Measurements from ENCODE around the gene UBE3B.
"Not testable (repeated sequence)": the region's sequence is repeated elsewhere in the genome, so short reads cannot be mapped to it uniquely, and the experiment has no call there.

The UBE3B gene

GRCh38 chr12:109466305-109466704, 11.1 kb upstream of the UBE3B start:
- DNase-seq: no peak
- Histone ChIP-seq H3K27me3 (ENCODE audit: insufficient read depth, low read depth, severe bottlenecking) (no peaks in the 10 kb centered on the region), H3K36me3 (peaks cover 39% of the 10 kb centered on the region), H3K9me3 (ENCODE audit: severe bottlenecking) (no peaks in the 10 kb centered on the region), H3K4me3 (ENCODE audit: low read depth, low read length) (no peak overlapping the region), H3K27ac (no peak overlapping the region)
- TF ChIP-seq CTCF (IDR thresholded peaks at IDR 0.05; ENCODE audit: low read depth, low read length): no peak

- TF ChIP-seq CTCF (IDR thresholded peaks at IDR 0.05; ENCODE audit: low read depth, low read length): no peak
- no peak overlapping the region for H3K27ac ChIP-seq
- DNase-seq: no peak
- H3K27me3 ChIP-seq (ENCODE audit: insufficient read depth, low read depth, severe bottlenecking): no peaks in the 10 kb centered on the region
- no peaks in the 10 kb centered on the region for H3K9me3 ChIP-seq (ENCODE audit: severe bottlenecking)
- peaks cover 39% of the 10 kb centered on the region for H3K36me3 ChIP-seq
- no peak overlapping the region for H3K4me3 ChIP-seq (ENCODE audit: low read depth, low read length)
Observed at GRCh38 chr12:109466821-109467220, 10.6 kb upstream of the UBE3B start.

DNA sequence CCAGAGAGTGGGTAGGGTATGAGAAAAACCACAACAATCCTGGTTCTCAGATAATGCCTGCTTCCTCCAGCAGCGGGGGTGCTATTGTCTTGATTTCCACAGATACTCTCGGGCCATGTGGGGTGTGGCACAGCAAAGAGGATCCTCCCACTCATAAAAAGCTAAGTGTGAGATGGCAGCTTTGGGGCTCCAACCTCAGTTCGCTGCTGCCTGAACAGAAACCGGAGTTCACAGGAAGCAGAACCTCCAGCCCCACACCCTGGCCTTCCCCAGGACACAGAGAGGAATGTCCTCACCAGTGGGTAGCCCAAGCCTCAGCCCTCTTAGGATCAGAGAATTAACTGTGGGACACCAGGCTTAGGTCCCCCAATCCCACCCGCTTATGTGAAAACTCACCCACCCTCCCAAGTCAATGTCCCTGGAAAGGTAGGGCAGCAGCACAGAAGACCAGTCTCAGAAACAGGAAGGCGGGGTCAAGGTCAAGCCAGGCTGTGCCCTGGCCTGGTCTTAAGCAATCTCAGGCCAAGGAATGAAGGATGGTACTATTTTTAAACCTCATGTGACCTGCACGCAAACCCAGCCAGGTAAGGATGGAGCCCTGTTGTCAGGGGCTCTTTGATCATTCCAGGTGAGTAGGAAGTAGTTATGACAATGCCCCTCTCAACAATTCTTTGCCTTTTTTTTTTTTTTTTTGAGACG, 9.3 kb upstream of the UBE3B start:
- no peak for DNase-seq
- Histone ChIP-seq H3K36me3 (peaks cover 43% of the 10 kb centered on the region), H3K27ac (no peak overlapping the region)

DNA sequence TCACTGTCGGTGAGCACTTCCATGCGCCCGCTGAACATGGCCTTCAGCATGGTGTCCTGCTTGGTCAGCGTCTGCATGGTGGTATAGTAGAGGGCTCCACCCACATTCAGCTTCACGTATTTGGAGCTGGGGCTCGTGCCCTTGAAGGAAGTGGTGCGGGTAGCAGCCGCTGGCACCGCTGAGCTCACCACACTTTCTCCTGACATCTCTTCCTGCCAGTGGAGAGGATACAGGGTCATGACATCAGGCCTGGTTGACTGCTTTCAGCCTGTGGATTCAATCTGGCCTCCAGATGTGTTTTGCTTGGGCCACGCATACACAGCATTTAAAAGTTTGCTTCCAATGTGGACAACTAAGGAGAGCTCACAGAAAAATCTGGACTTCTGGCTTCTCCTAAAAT, 7.9 kb upstream of the UBE3B start:
- no peaks in the 10 kb centered on the region for H3K27me3 ChIP-seq (ENCODE audit: insufficient read depth, low read depth, severe bottlenecking)
- DNase-seq: no peak
- H3K27ac ChIP-seq: no peak overlapping the region

More for the DNA sequence above, 9.3 kb upstream of the UBE3B start:
- Histone ChIP-seq H3K27me3 (ENCODE audit: insufficient read depth, low read depth, severe bottlenecking) (no peaks in the 10 kb centered on the region), H3K9me3 (ENCODE audit: severe bottlenecking) (no peaks in the 10 kb centered on the region), H3K4me3 (ENCODE audit: low read depth, low read length) (no peak overlapping the region)
- no peak for TF ChIP-seq CTCF (IDR thresholded peaks at IDR 0.05; ENCODE audit: low read depth, low read length)

DNA sequence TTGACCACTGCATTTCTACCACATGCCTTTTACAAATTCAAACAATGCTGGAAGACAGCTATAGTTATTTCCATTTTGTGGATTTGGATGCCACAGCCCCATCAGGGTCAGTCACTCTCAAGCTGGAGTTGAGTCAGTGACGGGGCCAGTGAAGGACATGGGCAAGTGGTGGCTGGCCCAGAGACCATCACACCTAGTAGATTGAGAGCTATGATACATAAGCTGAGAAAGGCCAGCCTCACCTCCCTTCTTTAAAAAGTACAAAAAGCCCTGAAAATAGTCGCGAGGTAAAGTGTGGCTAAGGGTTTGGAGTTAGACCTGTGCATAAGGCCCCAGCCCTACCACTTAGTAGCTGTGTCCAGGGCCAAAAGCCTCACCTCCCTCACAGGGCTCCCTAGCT, 4.4 kb upstream of the UBE3B start:
- Histone ChIP-seq H3K4me3 (ENCODE audit: low read depth, low read length) (no peak overlapping the region), H3K27ac (no peak overlapping the region), H3K36me3 (peaks cover 22% of the 10 kb centered on the region), H3K27me3 (ENCODE audit: insufficient read depth, low read depth, severe bottlenecking) (no peaks in the 10 kb centered on the region), H3K9me3 (ENCODE audit: severe bottlenecking) (no peaks in the 10 kb centered on the region)
- no peak for DNase-seq
- TF ChIP-seq CTCF (IDR thresholded peaks at IDR 0.05; ENCODE audit: low read depth, low read length): no peak

More for the DNA sequence above, 7.9 kb upstream of the UBE3B start:
- no peak overlapping the region for H3K4me3 ChIP-seq (ENCODE audit: low read depth, low read length)
- H3K36me3 ChIP-seq: peaks cover 43% of the 10 kb centered on the region
- no peak for TF ChIP-seq CTCF (IDR thresholded peaks at IDR 0.05; ENCODE audit: low read depth, low read length)
- H3K9me3 ChIP-seq (ENCODE audit: severe bottlenecking): no peaks in the 10 kb centered on the region

DNA sequence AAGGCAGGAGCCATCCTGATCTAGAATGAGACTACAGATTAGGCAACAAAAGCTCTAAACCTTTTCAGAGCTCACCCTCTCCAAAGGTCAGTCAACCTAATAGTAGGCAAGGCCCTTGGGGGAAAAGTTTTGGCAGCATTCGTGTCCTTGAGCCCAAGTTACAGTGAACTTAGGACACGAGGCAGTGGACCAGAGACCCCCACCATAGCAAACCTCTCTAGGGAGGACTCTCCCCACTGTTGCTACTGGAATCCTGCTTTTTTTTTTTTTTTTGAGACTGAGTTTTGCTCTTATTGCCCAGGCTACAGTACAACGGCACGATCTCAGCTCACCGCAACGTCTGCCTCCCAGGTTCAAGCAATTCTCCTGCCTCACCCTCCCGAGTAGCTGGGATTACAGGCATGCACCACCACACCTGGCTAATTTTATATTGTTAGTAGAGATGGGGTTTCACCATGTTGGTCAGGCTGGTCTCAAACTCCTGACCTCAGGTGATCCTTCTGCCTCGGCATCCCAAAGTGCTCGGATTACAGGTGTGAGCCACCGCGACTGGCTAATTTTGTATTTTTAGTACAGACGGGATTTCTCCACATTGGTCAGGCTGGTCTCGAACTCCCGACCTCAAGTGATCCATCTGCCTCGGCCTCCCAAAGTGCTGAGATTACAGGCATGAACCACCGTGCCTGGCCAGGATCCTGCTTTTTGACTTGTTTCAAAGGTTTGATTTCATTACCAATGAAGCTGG, 3.7 kb upstream of the UBE3B start:
- H3K36me3 ChIP-seq: peaks cover 17% of the 10 kb centered on the region
- H3K9me3 ChIP-seq (ENCODE audit: severe bottlenecking); DNase-seq: not testable (repeated sequence)

More for the DNA sequence above, 3.7 kb upstream of the UBE3B start:
- not testable (repeated sequence) for H3K27ac ChIP-seq; H3K4me3 ChIP-seq (ENCODE audit: low read depth, low read length); H3K27me3 ChIP-seq (ENCODE audit: insufficient read depth, low read depth, severe bottlenecking)
